GM18858 (cell line): Measurements from ENCODE around the gene CFAP221.

Experiments
- ATAC-seq: cut with Tn5 transposase; IDR thresholded peaks from one replicate; pipeline ENCODE4 v1.9.1; 2021; ENCODE audit not compliant: unreplicated experiment

Gene CFAP221

DNA sequence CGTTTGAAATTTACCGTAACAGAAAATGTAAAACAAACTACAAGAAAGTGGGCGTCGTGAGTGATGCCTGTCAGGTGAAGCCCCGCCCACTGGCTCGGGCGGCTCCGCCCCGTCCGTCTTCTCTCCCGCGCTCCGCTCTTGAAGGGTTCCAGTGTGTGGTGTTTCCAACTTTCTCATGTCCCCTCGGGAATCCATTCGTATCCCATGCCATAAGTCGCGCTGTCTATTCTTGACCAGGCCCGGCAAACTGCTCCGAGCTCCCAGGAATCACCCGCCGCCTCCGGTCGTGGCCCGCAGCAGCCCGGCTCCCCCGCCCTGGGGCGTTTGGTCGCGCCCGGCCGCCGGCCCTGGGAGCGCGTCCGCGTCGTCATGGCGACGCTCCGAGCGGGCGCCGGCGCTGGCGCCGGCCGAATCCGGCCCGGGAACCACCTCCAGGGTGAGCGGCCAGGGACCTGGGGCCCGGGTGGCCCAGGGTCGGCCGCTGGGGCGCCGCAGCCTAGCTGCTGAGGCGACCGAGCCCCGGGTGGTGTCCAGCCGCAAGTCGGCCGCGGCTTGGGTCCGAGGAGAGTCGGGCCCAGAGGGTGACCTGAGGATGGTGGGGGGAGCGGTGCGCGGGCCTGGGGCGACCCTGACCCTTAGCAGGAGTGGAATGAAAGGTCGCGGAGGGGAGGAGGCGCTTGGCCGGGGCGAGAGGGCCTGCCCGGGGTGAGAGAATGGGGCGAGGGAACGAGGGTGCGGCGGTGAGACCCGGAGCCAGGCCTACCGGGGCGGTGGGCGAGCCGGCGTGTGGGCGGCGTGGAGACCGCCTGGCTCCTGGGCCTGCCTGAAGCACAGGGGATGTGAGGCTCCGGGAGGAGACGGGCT, at the start of gene CFAP221:
CFAP221 (plus strand) TSS at position 375 of the 864 bp plus-strand sequence. CDS start 1,683 bp downstream, outside the sequence.
- peak; percentile 49 for ATAC-seq

DNA sequence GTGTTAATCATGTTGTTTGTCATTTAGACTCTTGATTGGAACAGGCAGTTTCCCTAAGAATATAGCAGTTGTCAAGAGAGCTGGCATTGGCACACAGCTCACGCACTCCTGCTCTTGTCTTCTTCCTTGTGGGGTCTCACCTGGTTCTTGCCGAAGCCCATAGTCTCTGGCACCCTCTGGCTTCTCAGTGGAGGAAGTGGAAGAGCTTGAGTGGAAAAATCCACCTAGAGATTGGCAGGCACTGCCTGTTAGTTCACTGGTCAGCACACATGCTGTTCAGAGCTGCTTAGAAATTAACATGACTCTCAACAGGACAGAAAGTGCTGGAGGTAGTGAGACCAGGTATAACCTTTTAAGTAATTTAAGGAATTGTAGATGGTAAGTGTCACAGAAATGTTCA, 48.3 kb upstream of the CFAP221 start:
- no peak for ATAC-seq

DNA sequence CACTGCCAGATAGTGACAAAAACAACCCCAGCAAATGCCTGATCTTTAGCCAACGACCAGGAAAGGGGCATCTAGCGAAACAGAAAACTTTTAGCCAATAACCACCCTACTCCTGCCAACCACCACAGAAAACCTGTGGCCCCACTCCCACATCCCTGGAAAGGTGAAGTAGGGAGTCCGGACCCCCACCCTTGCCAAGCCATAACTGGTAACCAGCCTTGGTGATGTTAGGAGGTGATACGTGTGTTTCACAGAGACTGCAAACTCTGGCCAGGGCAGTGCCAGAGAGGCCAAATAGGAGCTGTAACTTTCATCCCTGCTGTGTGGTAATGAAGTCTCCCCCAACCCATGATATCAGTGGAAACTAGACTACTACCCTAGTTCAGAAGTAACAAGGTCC, 47.6 kb upstream of the CFAP221 start:
- no peak for ATAC-seq

DNA sequence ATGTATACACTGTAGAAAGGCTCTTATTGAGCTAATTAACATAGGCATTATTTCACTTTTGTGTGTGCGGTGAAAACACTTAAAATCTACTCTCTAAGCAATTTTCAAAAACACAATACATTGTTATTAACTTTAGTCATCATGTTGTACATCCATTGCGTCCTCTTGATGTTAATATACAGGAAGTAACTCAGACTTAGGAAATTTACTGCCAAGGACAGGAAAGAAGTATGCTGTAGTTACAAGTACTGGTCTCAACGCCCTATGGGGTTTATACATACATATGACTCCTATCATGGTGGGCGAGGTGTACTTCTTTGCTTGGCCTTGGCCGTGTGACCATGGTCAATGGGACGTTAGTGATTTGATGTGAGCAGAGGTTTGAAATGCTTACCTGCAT, 35.5 kb upstream of the CFAP221 start:
- no peak for ATAC-seq

DNA sequence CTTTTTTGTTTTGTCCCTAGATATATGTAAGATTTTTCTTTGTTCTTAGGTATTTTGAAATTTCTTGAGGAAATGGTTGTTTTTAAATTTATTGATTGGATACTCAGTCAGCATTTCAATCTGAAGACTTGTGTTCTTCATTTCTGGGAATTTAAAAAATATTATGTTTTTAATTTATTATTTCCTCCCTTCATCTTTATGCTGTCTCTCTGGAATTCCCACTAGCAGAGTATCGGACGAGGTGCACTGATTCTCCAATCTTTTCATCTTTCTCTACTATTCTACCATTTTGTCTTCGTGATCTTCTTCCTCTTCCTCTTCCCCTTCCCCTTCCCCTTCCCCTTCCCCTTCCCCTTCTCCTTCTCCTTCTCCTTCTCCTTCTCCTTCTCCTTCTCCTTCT, 32.3 kb upstream of the CFAP221 start:
- no peak for ATAC-seq

DNA sequence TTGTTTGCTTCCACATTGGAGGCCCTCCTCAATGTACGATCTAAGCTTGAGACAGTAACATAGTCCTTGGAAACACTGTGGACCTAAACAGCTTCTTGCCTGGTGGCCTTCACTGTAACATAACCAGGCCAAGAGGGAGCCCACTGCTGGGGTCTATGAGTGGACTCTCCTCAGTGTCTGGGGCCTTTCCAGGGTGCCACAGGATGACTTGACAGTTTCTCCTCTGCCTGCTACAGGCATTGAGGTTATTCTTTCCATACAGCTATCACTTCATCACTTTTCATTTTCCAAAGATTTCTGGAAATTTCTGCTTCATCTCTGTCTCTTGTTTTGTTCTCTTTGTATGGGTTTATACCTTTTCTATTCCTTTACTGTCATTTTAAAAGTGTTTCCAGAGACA, 31.3 kb upstream of the CFAP221 start:
- no peak for ATAC-seq

DNA sequence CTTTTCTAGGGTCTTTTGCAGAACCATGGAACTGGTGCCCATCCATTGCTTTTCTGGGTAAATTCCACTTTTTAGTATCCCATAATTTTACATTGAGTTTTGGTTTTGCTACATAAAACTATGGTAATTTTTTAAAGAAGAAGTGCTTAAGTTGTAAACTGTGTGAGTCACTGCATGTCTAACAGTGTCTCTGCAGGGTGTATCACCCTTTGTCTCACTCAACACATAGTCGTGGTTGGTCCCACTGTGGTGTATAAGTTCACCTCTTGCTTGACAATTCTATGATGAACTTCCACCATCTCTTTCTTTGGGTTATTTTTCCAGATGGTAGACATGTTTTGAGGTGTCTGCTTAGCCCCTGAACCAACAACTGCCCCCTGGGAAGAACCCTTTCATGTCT, 30.4 kb upstream of the CFAP221 start:
- ATAC-seq: no peak

DNA sequence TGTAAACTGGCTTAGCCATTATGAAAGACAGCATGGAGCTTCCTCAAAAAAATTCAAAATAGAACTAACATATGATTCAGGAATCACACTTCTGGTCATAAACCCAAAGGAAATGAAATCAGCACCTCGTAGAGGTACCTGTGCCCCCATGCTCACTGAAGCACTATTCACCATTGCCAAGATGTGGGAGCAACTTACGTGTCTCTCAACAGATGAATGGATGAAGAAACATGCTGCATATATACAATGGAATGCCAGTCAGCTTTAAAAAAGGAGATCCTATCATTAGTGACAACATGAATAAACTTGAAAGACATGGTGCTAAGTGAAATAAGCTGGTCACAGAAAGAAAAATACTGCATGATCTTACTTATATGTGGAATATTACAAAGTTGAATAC, 28.1 kb upstream of the CFAP221 start:
- no peak for ATAC-seq

DNA sequence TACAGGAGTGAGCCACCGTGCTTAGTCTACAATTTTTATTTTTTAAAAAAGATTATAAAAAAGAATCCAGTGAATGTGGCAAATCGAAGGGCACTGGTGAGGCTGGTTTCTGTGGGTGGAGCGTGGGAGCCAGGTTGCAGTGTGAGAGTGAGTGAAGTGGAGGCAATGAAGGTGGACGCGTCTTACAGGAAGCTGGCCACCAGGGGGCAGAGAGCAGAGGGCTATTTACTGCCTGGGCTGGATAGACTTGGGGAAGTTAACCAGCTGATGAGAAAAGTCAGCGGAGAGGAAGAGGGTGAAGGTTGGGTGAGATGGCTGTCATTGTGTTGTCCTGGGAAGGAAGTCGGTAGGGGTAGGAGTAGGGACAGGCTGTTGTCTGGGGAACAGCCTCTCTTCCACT, 26.8 kb upstream of the CFAP221 start:
- peak; percentile 73 for ATAC-seq

DNA sequence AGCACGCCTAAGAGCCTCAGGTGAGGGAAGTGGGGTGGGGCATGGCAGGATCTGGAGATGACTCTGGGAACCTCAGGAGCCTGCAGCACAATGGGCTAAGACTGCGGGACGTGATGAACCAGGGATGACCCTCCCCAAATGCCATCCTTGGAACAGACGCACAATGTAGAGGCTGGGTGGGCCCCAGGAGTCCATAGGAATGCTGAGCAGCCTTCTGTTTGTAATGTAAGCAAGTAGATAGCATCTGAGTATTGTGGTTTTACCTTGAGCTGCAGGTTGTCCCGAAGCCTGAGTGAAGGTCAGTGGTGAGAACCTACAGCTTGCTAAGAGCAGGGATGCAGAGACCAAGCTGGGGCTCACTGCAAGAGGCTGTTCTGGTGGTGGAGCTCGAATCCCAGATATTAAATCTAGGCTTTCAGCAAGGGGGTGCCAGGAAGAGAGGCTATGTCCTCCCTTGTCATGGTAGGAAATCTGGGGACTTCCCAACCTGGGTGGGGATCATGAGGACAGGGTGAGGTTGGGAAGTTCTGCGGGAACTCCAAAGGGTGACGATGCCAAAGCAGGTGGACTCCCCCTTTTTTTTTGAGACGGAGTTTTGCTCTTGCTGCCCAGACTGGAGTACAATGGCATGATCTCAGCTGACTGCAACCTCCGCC, 25.7 kb upstream of the CFAP221 start:
- ATAC-seq: no peak

DNA sequence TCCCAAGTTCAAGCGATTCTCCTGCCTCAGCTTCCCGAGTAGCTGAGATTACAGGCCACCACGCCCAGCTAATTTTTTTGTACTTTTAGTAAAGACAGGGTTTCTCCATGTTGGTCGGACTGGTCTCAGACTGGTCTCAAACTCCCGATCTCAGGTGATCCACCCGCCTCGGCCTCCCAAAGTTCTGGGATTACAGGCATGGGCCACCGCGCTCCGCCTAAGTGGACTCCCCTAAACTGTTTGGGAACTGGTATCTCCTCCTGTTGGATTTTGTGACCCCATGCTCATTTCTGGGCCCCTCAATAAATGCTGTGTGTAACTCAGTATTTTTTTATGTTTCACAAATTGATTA, 25.2 kb upstream of the CFAP221 start:
- no peak for ATAC-seq

DNA sequence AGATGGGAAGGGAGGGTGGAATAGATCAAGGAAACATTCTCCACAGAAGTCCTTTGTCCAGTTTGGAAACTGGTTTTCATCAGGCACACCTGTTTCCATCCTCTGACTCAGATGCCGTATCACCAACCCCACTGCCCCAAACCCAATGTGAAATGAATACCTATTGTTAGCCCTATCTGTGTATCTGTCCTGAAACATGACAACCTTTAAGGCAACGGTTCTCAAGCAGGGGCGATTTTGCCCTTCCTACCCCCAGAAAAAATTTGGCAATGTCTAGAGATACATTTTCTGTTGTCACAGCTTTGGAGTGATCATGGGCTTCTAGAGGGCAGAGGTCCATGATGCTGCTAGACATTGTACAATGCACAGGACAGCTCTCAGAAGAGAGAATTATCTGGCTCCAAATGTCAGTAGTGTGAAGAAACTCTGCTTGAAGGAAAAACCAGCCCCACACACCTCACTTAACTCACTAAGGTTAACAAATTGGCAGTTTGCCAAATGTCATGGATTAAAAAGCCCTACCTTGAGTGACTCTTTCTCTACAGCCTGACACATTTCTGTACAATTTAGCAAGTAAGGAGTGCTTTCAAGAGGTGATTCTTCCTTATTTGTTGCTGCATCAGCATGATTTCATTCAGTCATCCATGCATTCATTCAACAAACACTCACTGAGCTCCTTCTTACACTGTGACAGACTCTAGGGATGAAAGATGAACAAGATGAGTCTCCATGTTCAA, 23.4 kb upstream of the CFAP221 start:
- no peak for ATAC-seq

DNA sequence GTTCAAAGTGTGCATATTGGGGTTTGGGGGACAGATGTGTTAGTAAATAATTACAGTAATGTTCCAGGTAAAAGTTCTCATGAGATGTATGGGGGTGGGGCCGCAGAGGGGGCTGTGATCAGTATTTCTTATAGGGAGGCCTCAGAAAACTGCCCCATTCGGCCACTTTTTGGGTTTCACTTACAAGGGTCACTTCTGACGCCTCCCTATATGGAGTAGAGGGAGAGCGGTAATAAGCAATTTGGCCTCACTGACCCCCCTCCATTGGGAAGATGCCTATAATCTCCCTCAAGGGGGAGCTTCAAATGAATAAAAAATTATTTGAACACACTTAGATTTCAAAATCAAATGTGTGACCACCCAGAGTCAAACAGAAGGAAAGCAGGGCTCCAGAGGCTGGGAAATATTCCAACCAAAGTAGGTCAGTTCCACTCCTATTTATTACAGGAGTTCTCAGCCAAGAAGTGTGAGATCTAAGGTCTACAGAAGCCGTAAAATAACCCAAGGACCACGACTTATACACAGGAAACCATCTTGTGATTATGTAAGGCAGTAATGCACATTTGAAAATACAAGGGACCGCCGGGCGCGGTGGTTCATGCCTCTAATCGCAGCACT, 22.7 kb upstream of the CFAP221 start:
- no peak for ATAC-seq

DNA sequence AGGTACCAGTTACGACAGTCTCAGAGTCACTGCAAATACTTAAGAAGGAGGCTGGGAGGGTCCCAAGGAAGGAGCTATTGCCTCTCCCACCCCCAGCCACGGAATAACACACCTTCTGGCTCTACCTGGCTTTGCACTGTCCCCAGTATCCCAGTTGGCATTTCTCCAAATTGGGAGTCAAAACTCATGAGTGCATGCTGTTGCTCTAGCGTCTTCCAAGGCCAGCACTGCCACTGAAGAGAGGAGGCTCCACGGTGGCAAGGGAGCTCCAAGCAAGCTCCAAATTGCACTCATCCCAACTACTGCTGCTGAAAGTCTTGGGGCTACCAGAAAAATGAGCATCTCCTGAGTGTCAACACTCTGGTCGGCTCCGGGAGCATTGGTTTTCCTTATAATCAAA, 21.6 kb upstream of the CFAP221 start:
- no peak for ATAC-seq

DNA sequence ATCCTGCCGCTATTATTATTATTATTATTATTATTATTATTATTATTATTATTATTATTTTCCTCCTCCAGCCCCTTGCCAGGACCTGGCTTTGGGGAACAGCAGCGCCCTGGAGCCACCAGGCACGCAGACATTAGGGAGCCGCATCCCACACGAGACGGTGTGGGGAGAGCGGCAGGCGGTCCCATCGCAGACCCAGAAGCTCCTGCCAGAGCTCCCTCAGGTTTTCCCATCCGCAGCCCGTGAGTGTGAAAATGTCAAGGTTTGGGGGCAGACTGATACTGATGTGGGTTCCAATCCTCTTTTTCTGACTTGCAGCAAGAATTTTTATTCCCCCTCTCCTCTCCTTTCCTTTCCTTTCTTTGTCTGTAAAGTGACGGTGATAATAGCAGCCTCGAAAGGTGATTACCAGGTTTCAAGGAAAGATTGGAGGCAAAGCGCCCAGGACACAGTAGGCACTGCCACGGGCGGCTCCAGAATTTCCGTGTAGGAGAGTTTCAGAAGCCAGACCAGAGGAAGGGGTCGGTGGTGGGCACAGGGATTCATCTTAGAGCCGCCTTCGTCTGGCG, 20.8 kb upstream of the CFAP221 start:
- no peak for ATAC-seq

DNA sequence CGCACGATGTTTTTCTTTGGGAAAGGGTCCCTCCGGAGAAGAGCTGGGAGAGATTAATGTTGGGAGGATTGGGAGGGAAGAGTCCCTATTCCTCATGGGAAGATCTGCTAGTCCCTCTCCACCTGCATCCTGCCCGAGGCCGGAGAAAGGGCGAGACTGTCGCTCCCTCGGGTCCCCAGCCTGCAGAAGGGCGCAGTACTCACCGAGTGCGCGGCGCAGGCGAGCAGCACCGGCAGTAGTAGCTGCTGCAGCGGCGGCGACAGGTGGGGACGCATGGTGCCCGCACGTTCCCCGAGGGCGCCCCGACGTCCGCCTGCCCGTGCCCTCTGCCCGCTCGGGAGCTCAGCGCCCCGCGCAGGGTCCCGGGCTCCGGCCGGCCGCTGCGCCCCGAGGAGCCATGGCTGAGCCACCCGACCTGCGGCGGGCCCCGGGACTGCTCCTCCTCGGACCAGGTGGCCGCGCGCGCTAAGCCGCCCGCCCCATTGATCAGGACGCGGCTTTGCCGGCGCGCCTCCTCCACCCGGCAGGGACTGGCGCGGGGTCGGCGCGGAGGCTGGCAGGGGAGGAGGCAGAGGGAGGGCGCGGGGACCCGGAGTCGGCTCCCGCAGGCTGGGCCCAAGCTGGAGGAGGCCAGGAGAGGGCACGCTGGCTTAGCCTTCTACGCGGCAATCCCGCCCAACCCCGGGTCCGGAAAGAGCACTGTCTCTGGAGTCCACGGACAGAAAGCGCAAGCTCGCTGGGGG, 20.1 kb upstream of the CFAP221 start, which contains the start of gene SCTR:
SCTR (minus strand) TSS at position 532 of the 743 bp plus-strand sequence; CDS start at position 275, 257 bp downstream.
- ATAC-seq: no peak

DNA sequence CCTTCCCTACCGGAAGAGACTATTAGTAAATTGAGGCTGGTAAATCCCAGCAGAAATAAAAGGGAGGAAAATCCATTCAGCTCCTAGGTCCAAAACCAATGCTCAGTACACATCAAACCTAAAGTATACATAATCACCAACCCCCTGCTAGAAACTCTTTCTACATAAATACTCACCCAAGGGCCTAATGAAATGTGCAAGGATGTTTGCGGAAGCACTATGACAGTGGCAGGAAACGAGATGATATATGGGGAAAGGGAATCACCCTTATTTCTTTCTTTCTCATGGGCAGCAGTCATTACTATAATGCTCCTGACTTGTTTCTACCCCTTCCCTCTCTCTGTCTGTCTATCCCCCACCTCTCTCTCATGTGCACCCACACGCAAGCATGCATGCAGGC, 18.6 kb upstream of the CFAP221 start:
- no peak for ATAC-seq

DNA sequence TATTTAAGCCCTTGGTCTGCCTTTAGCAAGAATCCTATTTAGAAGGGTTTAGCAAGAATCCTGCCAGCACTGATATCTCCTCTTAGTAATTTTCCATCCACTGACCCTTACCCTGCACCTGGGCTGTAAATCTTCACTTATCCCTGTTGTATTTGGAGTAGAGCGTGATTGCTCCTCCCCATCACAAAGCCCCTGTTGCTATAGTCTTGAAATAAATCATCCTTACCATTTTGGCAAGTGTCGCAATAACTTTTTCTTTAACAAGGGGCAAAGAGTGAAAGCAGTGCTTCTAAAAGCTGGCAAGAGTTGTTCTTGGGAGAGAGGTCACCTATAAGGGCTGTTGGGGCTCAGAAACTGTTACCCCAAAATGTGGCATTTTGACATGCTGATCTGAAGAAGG, 16.2 kb upstream of the CFAP221 start:
- ATAC-seq: no peak

DNA sequence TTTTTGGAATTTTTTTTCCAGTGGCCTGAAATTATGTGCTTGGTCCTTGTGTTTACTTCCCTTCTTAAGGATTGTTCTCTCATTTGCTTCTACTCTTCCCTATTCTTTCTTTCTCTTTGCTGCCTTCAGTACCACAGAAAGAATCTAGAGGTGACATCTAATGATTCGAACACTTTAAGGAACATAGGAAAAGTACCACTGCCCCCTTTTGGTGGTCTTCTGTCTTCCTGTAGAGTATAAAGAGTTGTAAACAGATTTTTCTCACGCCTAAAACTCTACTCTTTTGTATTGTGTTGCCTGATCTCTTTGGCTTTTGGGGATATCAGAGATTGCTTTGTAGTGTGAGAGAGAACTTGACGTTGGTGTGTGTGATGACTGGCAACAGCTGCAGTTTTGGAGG, 13.0 kb upstream of the CFAP221 start:
- ATAC-seq: no peak

DNA sequence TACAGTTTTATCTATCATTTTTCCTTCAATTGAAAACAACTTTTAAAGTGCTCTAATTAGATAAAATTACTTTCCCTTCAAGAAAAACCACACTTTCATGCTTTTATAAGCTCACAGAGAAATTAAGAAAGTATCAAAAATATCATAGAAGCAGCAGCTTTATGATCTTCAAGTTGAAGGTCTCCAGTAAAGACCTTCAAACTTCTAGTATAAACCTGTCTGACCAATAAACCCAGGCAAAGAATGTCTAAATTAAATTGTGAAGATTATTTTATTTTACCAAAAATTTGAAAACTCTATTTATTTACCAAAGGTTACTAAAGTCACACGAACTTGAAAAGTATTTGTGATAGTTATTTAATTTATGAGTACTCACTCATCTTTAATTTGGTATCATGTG, 10.7 kb upstream of the CFAP221 start:
- ATAC-seq: no peak
